Measurements from ENCODE around the gene LRRIQ3. TPM values are rescaled to one million over a fixed set of nuclear protein-coding genes. Genes with fewer than 3 reads are reported as not detected.

LRRIQ3 gene
- total and polyA plus RNA-seq, 2 of the 4 experiments (the other 2 are of a cell fraction): 1.2 to 1.8 TPM

DNA sequence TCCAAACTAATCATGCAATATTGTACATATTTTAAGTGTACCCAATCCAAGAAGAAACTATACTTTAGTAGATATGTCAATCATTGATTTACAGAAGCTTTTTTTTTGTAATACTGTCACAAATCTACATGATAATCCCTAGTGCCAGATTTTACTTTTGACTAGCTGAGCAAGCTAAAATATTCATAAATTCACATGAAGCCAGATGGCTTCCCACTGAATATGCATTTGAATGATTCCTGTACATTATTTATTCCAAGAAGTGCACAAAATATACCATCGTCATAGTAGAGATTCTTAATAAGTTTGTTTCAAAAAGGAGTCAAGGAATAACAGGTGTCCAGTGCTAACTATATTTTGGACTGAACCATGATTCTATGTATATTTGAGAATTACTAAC, 17.3 kb upstream of the LRRIQ3 start:
- no peak overlapping the region for H3K4me2 ChIP-seq (ENCODE audit: low read depth, low read length)
- no peak overlapping the region for H3K4me3 ChIP-seq (ENCODE audit: insufficient read depth, low read depth, low read length)
- intact Hi-C loops (cut with micrococcal nuclease): no loop called here
- no peak overlapping the region for H2BK20ac ChIP-seq (ENCODE audit: low read depth, low read length)
- H2AFZ ChIP-seq (replicated peaks; ENCODE audit: low read length, poor library complexity): no peak overlapping the region
- no peak for DNase-seq
- no peak overlapping the region for H4K5ac ChIP-seq (ENCODE audit: low read depth, low read length)
- H3K4ac ChIP-seq (ENCODE audit: low read depth, low read length): no peak overlapping the region
- CTCF ChIA-PET: interaction anchor here (1.2 kb wide), 1 partner anchor 31 kb away, joined by 3 read pairs; no protein-coding TSS in a partner anchor
- H4K8ac ChIP-seq (ENCODE audit: low read depth in 2 of 2, low read length in 2 of 2): no peak overlapping the region
- in situ Hi-C loops (cut with MboI; ENCODE audit: low sequenced_read_pairs): no loop called here
- no peak overlapping the region for H2BK5ac ChIP-seq (ENCODE audit: low read depth, low read length, poor library complexity, severe bottlenecking)
- no peak overlapping the region for H3K14ac ChIP-seq (replicated peaks; ENCODE audit: low read depth, low read length)
- no peaks in the 10 kb centered on the region for H3K9me1 ChIP-seq (ENCODE audit: insufficient read depth, low read length)
- no peak overlapping the region for H3K56ac ChIP-seq (ENCODE audit: extremely low read depth, insufficient read depth, low read length)
- no peak for TF ChIP-seq CHD1 (IDR thresholded peaks at IDR 0.05; ENCODE audit: low read depth, low read length)
- TF ChIP-seq, protein P1, sequence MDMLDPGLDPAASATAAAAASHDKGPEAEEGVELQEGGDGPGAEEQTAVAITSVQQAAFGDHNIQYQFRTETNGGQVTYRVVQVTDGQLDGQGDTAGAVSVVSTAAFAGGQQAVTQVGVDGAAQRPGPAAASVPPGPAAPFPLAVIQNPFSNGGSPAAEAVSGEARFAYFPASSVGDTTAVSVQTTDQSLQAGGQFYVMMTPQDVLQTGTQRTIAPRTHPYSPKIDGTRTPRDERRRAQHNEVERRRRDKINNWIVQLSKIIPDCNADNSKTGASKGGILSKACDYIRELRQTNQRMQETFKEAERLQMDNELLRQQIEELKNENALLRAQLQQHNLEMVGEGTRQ (IDR thresholded peaks at IDR 0.05; ENCODE audit: low read depth, low read length): no peak
- no peak for ATAC-seq (ENCODE audit: low read depth)
- dilution Hi-C loops (cut with HindIII; ENCODE audit: low sequenced_read_pairs, unreplicated experiment): no loop called here
- no peaks in the 10 kb centered on the region for H3K27me3 ChIP-seq (ENCODE audit: control insufficient read depth, insufficient read depth, low read length)
- H3K18ac ChIP-seq (ENCODE audit: low read depth, low read length): no peak overlapping the region
- H3K23ac ChIP-seq (ENCODE audit: low read depth, low read length): no peak overlapping the region
- H2AK5ac ChIP-seq (ENCODE audit: low read depth, low read length): no peak overlapping the region
- H4K91ac ChIP-seq (ENCODE audit: insufficient read depth, low read depth, low read length): no peak overlapping the region
- no TSS peak for BruUV-seq (replicated peaks)
- no peak overlapping the region for H2BK15ac ChIP-seq (ENCODE audit: low read depth, low read length)
- H3K27ac ChIP-seq (ENCODE audit: insufficient read depth, low read length): no peak overlapping the region
- H3K9me3 ChIP-seq (ENCODE audit: control insufficient read depth, insufficient read depth, low read length): no peaks in the 10 kb centered on the region
- H4K20me1 ChIP-seq (ENCODE audit: insufficient read depth, low read length): no peaks in the 10 kb centered on the region
- H2BK120ac ChIP-seq (ENCODE audit: low read depth, low read length): no peak overlapping the region
- no CpG with 5 or more reads among the region's 1 CpG for WGBS, 2 experiments (ENCODE audit: extremely low coverage in 2 of 2, insufficient read length in 1 of 2)
- H3K4me1 ChIP-seq (ENCODE audit: control insufficient read depth, insufficient read depth, low read length): no peaks in the 10 kb centered on the region; the same call in 1 of the 2 replicates
- H2AK9ac ChIP-seq (replicated peaks; ENCODE audit: low read depth, low read length, poor library complexity): no peak overlapping the region
- no peaks in the 10 kb centered on the region for H3K36me3 ChIP-seq (ENCODE audit: control insufficient read depth, insufficient read depth, low read length)
- H3K9ac ChIP-seq (ENCODE audit: low read depth, low read length): no peak overlapping the region
- POLR2A ChIA-PET (ENCODE audit: unreplicated experiment): interaction anchor here (0.6 kb wide), 1 partner anchor 168 kb away, joined by 3 read pairs; no protein-coding TSS in a partner anchor
- H3K79me1 ChIP-seq (ENCODE audit: low read depth in 1 of 2, low read length in 2 of 2): no peaks in the 10 kb centered on the region
